Measurements from ENCODE around the gene ENO1.

DNA sequence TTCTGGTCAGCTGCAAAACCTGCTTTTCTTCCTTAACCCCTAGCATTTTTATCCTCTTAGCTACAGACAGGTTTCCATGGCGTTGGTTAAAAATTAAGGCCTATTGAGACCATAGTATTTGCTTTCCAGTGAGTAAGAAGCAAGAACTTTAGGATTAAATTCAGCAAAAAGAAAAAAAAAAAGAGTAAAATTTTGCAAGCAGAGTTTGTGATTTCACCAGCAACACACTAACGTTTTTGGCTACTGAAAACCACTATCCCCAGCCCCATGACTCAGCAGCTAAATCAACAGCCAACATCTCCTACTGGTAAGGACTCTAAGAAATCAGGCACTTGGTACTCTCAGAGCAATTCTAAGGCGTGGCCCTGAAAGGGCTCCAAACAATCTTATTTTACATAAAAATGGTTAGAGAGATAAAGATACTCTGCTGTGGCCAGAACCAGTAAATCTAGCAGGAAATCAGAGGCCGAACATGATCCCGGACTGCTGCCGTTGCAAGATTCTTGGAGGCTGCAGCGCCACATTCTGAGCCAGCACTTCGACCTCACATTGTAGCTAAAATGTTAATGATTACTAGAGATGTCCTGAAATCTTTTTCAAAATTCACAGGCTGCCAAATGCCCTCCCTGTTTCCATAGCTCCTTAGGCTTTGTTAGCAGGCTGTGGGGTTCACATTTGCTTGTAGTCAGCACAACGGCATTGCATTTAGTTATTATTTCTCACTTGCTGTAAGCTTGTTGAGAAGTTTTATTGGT lies 1.6 kb upstream of the ENO1 start:
- TF ChIP-seq GATA2 (IDR thresholded peaks at IDR 0.05; ENCODE audit: low read depth, low read length), result no peak
- no peak for TF ChIP-seq GATA3 (IDR thresholded peaks at IDR 0.05; ENCODE audit: low read depth, low read length)

All from SH-SY5Y (cell line).